Activated CD4-positive, alpha-beta T cell treated with anti-CD3 and anti-CD28 coated beads, Interleukin-2, amount 50 U/mL, for 16 hours (primary cell): Measurements from ENCODE around the gene SPAM1.
"Not testable (repeated sequence)": the region's sequence is repeated elsewhere in the genome, so short reads cannot be mapped to it uniquely, and the experiment has no call there.

Experiments
- DNase-seq: peaks from one replicate; pipeline ENCODE4 v3.0.0-alpha.2; 2020

SPAM1 gene

GRCh38 chr7:123958186-123958703 is 33.2 kb downstream of the SPAM1 start:
- DNase-seq = no peak

- no peak for DNase-seq
Measured at GRCh38 chr7:123961771-123962170, 36.7 kb downstream of the SPAM1 start.

- DNase-seq = no peak
Measured at GRCh38 chr7:123966936-123967335, 41.9 kb downstream of the SPAM1 start.

DNA sequence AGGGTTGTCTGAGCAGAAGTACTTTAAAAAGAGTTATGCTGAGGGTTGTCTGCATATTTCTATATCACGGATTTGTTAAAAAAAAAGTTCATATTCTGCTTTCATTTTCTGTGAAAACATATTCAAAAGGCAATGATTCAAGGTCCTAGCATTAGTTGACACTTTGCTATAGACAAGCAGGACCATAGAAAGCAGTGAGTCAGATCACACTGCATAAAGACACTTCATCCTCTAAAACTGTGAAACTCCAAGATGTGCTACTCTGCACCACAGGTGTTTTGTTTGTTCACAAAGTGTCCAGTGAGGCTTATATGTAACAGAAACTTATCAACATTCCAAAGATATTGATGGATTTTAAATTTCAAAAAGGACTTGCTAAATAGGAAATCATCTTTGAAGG is 47.0 kb downstream of the SPAM1 start:
- no peak for DNase-seq

DNA sequence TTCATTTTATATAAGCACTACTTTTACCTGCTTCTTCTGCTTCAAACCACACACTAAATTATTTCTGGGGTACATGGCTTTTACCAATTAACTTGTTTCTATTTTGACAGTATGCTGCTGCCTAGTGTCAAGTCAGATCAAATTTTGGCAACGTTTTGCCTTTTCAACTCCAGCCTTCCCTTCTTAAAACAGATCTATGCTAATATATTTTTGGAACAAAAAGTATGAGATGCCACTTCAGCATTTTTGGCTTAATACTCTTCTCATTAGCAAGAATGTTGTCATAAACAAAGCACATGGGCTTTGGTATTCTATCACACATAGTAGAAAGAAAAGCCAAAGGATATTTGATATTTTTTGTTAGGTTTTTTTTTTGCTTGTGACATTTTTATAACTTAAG is 47.8 kb downstream of the SPAM1 start:
- DNase-seq = no peak

- DNase-seq = no peak
Measured at GRCh38 chr7:123974326-123974908, 49.4 kb downstream of the SPAM1 start.

DNA sequence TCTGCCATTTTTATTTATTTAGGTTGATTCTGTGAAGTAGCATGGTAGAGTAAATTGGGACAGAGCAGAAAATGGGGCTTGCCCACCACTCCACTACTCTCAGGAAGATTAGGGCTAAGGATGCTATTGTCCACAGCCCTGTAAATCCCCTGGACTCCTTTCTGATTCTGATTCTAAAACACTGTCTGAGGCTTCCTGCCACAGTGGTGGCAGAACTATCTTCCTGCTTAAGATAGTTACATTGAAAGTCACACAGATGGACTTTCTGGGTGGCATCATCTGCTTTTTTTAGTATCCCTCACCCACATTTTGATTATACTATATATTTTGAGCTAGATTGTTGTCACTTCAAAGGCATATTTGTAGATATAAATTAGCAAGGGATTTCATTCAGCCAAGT is 50.0 kb downstream of the SPAM1 start:
- DNase-seq = no peak

DNA sequence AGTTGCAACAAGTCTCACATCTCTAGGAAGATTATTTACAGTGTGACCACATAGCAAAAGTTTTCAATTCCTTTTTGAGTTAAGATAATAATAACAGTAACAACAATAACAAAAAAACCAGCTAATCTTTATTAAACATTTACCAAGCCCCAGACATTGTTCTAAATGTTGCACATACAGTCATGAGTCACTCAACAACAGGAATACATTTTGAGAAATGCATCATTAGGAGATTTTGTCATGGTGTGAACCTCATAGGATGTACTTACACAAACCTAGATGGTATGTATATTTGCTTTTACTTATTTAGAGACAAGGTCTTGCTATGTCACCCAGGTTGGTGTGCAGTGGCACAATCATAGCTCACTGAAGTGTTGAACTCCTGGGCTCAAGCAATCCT is 52.0 kb downstream of the SPAM1 start:
- no peak for DNase-seq

DNA sequence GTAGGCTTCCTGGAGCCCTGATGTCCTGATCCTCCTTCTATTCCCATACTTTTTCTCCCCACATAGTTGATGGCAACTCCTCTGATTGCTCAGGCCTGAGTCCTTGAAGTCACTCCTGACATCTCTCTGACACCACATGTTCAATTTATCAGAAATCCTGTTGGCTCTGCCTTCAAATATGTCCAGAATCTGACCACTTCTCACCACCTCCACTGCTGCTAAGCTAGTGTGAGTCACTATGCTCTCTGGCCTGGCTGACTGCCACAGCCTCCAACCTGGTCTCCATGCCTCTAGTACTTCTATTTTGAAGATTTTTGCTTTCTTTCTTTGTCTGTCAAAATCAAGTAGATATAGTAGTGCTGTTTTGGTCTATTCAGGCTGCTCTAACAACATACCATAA is 54.8 kb downstream of the SPAM1 start:
- no peak for DNase-seq

- DNase-seq = no peak
Measured at GRCh38 chr7:123987445-123987844, 62.4 kb downstream of the SPAM1 start.

DNA sequence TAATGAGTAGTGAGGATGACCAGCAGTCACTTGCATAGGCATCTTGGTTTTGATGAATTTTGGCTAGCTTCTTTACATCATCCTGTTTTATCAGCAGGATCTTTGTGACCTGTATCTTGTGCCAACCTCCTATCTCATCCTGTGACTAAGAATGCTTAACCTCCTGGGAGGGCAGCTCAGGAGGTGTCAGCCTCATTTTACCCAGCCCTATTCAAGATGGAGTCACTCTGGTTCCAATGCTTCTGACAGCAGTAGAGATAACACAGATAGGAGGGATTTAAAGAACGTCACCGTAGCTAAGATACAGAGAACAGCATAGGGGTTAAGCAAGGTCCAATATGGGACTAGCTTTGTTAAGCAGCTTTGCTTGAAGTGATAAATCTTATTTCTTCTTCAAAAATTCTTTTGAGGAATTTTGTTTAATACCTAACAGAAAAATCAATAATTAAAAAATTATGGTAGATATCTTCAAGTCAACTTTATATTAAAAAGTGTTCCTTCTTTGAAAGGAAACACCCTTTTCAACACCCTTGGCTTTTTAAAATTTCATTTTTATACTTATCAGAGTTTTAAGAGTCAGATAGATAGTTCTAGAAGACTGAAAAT is 68.0 kb downstream of the SPAM1 start:
- DNase-seq = no peak

GRCh38 chr7:123993996-123994395 is 69.0 kb downstream of the SPAM1 start:
- no peak for DNase-seq

DNA sequence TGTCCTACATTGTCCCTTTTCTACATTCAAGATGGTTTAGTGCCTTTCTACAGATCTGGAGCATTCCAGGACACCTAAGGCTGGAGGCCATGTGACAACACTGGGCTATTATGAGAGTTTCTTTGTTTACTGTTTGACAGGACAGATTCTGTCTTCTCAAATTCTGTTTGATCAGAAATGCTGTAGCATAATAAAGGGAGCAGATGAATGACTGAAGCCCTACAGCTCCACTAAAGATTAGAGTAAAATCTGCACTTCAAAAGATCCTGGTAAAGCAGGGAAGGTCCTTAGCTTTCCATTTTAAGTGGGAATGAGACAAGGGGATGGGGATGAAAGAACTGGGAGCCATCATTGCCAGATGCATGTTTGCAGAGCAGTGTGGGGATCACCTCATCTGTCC is 69.4 kb downstream of the SPAM1 start:
- no peak for DNase-seq

DNA sequence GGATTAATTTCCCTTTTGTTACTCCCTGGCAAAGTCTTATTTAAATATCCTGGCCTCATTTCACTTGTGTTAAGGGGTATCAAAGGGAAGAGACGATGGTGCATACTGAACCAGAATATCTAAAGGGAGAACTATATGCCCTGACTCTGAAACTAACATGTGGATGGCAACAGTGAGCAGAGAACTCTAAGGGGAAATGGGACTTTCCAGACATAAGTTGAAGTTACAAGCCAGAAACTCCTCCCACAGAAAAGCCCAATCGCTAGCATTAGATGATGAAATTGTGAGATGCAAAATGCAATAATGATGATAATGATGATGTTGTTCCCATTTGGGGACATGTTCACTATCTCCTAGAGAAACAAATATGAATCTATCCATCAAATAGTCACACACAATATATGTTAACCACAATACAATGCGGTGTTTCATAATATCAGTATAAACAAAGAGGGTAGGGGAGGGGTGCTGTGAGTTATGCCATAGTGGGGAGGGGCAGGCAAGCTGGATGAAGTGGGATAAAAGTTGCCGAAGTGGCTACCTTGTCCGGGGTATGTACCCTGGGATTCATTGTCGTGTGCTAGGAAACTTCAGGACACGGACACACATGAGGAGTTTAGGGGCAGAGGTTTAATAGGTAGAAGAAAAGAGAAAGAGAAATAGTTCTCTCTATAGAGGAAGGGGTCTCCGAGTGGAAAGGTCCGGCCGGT is 70.7 kb downstream of the SPAM1 start:
- no peak for DNase-seq

- no peak for DNase-seq
Measured at GRCh38 chr7:123996327-123996625, 71.2 kb downstream of the SPAM1 start.

- no peak for DNase-seq
Measured at GRCh38 chr7:123998921-123999320, 73.9 kb downstream of the SPAM1 start.

DNA sequence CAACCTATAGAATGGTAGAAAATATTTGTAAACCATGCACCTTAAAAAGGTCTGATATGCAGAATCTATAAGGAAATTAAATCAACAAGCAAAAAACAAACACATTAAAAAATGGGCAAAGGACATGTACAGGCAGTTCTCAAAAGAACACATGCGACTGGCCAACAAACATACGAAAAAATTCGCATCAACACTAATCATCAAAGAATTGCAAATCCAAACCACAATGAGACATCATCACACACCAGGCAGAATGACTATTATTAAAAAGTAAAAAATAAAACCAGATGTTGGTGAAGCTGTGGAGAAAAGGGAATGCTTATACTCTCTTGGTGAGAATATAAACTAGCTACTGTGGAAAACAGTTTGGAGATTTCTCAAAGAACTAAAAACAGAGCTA is 74.7 kb downstream of the SPAM1 start:
- DNase-seq = no peak

DNA sequence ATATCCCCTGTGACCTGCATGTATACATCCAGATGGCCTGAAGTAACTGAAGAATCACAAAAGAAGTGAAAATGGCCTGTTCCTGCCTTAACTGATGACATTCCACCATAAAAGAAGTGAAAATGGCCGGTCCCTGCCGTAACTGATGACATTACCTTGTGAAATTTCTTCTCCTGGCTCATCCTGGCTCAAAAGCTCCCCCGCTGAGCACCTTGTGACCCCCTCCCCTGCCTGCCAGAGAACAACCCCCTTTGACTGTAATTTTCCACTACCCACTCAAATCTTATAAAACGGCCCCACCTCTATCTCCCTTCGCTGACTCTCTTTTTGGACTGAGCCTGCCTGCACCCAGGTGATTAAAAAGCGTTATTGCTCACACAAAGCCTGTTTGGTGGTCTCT is 83.3 kb downstream of the SPAM1 start:
- not testable (repeated sequence) for DNase-seq

DNA sequence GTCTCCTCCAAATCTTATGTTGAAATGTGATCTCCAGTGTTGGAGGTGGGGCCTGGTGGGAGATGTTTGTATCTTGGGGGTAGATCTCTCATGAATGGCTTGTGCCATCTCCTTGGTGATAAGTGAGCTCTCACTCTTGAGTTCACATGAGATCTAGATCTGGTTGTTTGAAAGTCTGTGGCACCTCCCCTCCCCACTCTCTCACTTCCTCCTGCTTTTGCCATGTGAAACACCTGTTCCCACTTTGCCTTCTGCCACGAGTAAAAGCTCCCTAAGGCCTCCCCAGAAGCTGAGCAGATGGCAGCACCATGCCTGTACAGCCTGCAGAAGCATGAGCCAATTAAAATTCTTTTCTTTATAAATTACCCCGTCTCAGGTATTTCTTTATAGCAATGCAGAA is 84.3 kb downstream of the SPAM1 start:
- no peak for DNase-seq
